Choroid plexus epithelial cell (primary cell): ENCODE results near the gene SPTLC3.

Experiments
- DNase-seq: peaks from one replicate; pipeline ENCODE4 v3.0.0-alpha.2; 2010; ENCODE audit warnings: low read depth
- H3K4me3 ChIP-seq: 2 replicates; pipeline ENCODE4 v1.5.1; 2011; ENCODE audit warnings: low read depth, mild to moderate bottlenecking, control low read depth, low read length, moderate library complexity
- TF ChIP-seq, protein P1 (sequence below): conservative IDR thresholded peaks from 2 replicates; pipeline ENCODE4 v1.5.1; 2011; ENCODE audit warnings: low read depth, mild to moderate bottlenecking, control low read depth, inconsistent platforms, low read length, moderate library complexity

SPTLC3 gene

DNA sequence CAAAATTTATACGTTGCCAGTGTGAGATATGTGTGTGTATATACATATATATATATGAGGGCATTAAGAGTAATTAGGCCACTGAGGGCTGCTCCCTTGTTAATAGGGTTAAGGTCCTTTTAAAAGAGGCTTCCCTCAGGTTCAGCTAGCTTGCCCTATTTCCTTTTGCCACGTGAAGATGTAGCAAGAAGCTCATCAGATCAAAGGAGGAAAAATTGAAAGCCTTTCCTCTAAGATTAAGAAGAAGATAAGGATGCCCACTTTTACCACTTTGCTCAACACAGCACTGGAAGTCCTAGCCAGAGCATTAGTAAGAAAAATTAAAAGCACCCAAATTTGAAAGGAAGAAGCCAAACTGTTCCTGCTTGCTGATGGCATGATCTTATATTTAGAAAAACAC lies 179.1 kb downstream of the SPTLC3 start:
- TF ChIP-seq, protein P1, sequence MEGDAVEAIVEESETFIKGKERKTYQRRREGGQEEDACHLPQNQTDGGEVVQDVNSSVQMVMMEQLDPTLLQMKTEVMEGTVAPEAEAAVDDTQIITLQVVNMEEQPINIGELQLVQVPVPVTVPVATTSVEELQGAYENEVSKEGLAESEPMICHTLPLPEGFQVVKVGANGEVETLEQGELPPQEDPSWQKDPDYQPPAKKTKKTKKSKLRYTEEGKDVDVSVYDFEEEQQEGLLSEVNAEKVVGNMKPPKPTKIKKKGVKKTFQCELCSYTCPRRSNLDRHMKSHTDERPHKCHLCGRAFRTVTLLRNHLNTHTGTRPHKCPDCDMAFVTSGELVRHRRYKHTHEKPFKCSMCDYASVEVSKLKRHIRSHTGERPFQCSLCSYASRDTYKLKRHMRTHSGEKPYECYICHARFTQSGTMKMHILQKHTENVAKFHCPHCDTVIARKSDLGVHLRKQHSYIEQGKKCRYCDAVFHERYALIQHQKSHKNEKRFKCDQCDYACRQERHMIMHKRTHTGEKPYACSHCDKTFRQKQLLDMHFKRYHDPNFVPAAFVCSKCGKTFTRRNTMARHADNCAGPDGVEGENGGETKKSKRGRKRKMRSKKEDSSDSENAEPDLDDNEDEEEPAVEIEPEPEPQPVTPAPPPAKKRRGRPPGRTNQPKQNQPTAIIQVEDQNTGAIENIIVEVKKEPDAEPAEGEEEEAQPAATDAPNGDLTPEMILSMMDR = no peak
- DNase-seq = no peak
- no peak overlapping the region for H3K4me3 ChIP-seq

DNA sequence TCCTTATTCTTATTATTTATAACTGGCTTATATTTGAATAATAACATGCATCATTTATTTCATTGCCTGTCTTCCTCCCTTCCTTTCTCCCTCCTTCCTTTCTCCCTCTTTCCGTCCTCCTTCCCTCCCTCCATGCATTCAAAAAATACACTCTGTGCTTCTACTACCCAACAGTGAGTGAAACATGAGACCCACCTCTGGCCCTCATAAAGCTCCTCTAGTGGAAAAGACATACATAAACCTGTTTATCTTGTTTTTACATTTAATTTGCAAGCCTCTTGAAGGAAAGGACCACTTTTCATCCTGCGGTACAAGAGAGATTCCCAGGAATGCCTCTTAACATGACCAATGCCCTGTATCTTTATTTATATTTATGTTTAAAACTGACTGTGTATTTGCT lies 190.5 kb downstream of the SPTLC3 start:
- DNase-seq = no peak
- TF ChIP-seq, protein P1 = no peak
- no peak overlapping the region for H3K4me3 ChIP-seq

DNA sequence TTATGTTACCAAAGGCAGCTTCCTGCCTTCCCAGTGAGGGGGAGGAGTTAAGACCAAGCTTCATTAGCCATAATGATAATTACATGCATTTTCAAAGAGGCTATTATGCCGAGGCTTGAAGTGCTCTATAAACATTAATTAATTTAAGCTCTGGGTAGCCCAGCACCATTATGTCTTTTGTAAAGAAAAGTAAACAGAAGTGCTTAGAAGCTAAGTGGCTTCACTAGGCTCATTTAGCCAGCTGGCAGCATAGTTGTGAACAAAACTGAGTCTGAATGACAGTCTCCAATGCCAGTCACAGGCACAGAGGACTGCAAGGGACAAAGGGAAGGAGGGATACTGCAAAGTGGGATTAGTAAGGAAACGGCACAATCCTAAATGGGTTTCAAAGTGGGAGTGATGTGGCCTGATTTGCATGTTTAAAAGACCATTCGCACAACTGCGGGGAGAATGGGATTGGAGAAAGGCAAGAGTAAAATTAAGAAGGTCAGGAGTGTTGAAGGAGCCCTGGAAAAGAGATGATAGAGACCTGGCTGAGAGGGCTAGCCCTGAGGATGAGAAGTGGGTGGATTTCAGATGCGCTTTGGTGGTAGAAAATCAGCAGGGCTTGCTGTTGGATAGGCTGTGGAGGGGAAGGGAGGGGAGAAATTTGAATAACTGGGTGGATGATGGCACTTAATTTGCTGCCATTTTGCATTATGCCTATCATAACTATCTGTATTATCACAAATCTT lies 192.2 kb downstream of the SPTLC3 start:
- DNase-seq = no peak
- H3K4me3 ChIP-seq = no peak overlapping the region
- TF ChIP-seq, protein P1 = no peak

DNA sequence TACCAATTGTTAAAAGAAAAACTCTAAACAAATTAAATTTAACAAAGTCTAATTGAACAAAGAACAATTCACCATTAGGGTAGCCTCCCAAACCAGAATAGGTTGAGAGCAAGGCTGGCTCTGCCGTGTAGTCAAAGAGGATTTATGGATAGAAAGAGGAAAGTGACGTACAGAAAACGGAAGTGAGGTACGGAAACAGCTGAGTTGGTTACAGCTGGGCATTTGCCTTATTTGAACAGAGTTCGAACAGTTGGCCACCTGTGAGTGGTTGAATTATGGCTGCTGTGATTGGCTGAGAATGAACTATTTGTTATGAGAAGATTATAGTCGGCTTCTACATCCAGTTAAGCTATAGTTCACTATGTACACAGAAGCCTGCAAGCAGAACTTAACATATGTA lies 193.8 kb downstream of the SPTLC3 start:
- no peak overlapping the region for H3K4me3 ChIP-seq
- no peak for DNase-seq
- TF ChIP-seq, protein P1 = no peak

DNA sequence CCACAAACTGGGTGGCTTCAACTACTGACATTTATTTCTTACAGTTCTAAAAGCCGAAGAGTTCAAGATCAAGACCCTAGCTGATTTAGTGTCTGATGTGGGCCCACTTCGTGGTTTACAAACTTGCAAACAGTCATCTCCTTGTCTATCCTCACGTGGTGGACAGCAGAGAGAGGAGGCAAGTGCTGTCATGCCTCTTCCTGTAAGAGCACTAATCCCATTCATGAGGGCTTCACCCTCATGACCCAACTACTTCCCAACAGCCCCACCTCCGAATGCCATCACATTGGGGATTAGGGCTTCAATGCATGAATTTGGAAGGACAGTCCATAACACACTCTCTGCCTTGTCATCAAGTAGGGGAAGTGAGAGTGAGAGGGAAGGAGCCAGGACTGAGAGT lies 196.7 kb downstream of the SPTLC3 start:
- TF ChIP-seq, protein P1 = no peak
- no peak overlapping the region for H3K4me3 ChIP-seq
- DNase-seq = no peak

DNA sequence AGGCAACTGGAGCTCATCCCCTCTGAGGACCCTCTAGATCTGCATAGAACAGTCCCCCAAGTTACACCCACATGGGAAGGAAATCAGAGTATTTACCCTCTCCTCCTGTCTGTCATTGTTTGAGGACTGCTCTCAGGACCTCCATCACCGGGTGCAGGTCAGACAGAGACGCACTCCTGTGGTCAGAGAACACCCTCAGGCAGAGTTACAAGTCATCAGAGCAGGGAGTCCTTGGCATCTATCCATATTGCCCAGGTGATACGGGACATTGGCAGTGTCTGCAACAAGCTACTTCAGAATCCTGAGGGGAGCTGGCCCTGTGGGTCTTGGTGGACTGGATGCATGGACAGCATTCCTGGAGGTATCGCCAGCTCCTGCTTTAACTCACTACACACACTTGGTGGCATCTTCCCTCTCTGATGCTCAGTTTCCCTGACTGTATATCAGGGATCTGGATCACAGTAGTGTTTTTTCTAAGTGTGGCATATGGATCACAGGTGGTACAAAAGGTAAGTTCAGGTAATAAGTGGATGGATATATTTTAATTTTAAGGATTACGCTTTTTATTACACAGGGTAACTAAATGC lies 197.2 kb downstream of the SPTLC3 start:
- DNase-seq = no peak
- H3K4me3 ChIP-seq = no peak overlapping the region
- TF ChIP-seq, protein P1 = no peak

DNA sequence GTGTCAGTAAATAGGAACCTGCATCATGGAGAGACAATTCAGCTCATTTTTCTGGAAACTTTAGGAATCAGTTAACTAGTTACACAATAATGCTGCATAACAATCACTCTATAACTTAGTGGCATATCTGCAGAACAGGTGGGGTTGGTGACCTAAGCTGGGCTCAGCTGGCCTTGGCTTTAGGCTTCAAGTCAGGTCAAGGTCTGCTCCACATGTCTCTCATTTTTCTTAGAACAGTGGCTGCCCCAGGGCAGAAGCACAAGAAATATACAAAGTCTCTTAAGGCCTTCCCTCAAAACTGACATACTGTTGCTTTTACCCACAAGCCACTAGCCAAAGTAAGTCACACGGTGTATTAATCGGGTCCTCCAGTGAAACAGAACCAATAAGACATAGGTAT lies 198.2 kb downstream of the SPTLC3 start:
- no peak overlapping the region for H3K4me3 ChIP-seq
- TF ChIP-seq, protein P1 = no peak
- no peak for DNase-seq
